ENCODE data around the gene SLX4IP.
"Not testable (repeated sequence)": the region's sequence is repeated elsewhere in the genome, so short reads cannot be mapped to it uniquely, and the experiment has no call there.

Gene SLX4IP

DNA sequence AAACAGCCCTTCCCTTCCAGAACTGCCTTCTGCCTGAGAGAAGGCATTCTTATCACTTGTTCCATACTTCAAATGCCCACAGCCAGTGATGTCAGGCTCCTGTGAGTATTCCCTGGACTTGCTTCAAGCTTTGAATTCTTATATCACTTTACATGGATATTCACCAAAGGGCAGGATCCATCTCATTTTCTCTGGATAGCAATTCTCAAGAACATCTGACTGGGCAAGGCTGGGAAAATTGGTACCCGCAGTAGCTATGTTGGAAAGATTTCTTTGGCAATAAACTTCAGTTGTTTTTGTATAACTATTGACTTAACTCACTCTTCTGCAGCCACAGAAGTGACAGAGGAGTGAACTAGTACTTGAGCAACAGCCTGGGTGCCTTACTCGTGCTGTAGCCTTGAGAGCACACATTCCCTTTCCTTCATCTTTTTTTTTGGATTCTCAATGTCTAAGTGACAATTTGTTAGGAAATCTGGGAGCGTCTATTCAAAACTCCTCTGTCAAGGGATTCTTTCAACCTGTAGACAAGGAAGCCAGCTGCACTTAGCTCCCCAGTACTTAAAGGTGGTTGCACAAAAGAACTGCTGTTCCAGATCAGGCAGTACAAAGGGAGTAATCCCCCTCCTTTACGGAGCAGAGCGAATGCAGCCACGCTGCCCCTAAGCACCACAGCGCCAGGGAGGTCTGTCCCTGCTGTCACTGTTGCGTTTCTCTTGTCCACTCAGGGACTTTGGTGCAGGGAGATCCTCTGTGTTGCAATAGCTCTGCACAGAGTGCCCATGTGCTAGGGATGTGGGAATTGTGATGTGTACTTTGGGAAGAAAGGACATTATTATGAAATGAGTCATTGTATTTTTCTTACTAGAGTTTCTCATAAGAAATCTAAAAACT lies 169.1 kb downstream of the SLX4IP start:
- peaks cover 28% of the 10 kb centered on the region for H3K36me3 Mint-ChIP-seq (ENCODE audit: low read depth)
- no peaks in the 10 kb centered on the region for H3K27me3 Mint-ChIP-seq
- H3K4me3 Mint-ChIP-seq = no peak overlapping the region
- peak overlapping the region; percentile 50 for H3K27ac Mint-ChIP-seq
- no peaks in the 10 kb centered on the region for H3K9me3 Mint-ChIP-seq
- H3K4me1 Mint-ChIP-seq (ENCODE audit: low read depth) = peaks cover 28% of the 10 kb centered on the region

DNA sequence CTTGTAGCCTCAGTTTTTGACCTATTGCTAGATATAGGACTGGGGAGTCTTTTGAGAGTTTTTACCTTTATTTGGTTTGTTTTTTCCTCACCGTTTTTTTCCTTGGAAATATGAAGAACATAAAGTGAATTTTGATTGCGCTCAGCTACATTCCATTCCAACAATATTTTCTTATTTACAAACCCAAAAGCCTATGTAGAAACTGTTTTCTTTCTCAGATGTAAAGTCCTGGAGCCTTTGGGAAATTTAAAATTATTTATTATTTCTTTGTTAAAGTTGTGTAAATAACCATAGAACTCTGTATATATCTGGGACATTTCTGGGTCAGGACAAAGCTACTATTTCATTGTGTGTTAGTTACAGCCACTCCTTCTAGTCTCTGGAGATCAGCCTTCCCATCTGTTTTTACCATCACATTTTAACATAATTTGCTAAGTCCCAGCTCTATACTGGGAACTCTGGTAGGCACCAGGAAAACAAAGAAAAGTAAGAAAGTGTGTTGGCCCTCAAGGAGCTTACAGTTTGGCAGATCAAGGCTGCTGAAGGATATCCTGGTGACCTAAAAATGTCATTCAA lies 169.8 kb downstream of the SLX4IP start:
- Mint-ChIP-seq H3K9me3 (no peaks in the 10 kb centered on the region), H3K4me1 (ENCODE audit: low read depth) (peaks cover 26% of the 10 kb centered on the region), H3K27ac (no peak overlapping the region), H3K4me3 (no peak overlapping the region), H3K36me3 (ENCODE audit: low read depth) (peaks cover 28% of the 10 kb centered on the region), H3K27me3 (no peaks in the 10 kb centered on the region)

DNA sequence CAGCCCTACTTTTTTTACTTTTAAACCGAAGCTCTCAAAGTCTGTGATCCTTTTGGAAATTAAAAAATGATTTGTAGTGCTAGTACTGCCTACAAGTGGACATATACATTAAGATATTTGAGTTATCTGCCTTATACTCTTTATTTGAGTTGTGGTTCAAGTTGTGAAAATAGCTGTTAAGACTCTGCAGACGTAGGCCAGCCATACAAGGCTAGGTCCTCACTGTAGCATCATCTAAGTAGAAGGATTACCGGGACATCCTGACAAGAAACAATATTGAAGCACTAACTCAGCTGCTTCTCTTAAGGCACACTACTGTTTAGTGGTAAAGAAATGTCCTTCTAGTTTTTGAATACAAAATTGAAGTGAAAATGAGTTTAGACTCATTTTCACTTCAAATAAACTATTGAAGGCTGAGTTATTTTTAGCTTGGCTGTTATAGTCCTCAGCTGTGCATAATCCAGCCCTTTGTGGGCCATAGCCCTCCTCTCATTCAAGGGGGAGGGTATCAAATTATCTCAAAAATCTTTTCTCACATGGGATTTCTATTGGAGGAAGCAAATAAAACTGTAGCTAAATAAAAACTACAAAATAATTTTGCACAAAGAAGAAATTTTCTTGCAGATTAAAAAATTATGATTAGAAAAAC lies 170.6 kb downstream of the SLX4IP start:
- no peak overlapping the region for H3K4me3 Mint-ChIP-seq
- H3K27ac Mint-ChIP-seq = no peak overlapping the region
- peaks cover 33% of the 10 kb centered on the region for H3K36me3 Mint-ChIP-seq (ENCODE audit: low read depth)
- H3K27me3 Mint-ChIP-seq = no peaks in the 10 kb centered on the region
- H3K9me3 Mint-ChIP-seq = no peaks in the 10 kb centered on the region
- H3K4me1 Mint-ChIP-seq (ENCODE audit: low read depth) = peaks cover 26% of the 10 kb centered on the region

DNA sequence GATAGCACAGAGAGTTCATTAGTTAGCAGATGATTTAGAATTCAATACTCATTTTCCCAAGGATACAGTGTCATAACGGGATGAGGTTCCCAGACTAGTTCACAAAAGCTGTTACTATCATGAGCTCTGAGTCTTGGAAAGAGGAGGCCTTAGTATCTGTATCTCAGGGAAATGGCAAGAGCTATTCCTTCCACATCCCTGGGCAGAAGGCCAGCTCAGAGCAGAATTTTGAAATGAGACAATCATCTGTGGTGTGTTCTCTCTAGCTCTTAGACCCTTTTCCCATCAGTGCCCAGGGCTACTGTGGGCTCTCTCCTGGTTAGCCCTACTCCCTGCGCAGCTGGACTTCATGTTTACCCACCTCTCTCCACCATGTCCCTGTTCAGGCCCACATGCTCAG lies 174.2 kb downstream of the SLX4IP start:
- no peaks in the 10 kb centered on the region for H3K27me3 Mint-ChIP-seq
- no peaks in the 10 kb centered on the region for H3K4me1 Mint-ChIP-seq (ENCODE audit: low read depth)
- no peak overlapping the region for H3K27ac Mint-ChIP-seq
- no peak overlapping the region for H3K4me3 Mint-ChIP-seq
- no peaks in the 10 kb centered on the region for H3K9me3 Mint-ChIP-seq
- H3K36me3 Mint-ChIP-seq (ENCODE audit: low read depth) = peaks cover 44% of the 10 kb centered on the region

DNA sequence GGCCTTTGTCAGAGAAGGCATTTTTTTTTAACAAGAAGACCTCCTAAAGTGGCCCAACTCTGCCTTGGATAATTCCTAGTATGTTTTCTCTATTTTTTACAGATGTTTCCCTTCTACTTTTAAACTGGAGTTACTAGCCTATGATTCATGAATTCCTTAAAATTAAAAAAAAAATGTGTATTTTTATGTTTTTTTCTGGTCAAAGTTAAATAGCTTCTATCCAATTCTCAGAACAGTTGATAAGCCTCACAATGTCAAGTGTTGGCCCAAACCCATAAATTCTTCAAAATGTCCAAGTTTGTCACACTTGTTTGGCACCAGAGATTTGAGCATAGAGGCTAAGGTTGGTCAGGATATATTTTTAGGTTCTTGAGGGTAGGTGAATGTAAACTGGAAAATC lies 174.7 kb downstream of the SLX4IP start:
- H3K9me3 Mint-ChIP-seq = no peaks in the 10 kb centered on the region
- H3K27me3 Mint-ChIP-seq = no peaks in the 10 kb centered on the region
- no peak overlapping the region for H3K27ac Mint-ChIP-seq
- H3K4me3 Mint-ChIP-seq = no peak overlapping the region
- H3K36me3 Mint-ChIP-seq (ENCODE audit: low read depth) = peaks cover 45% of the 10 kb centered on the region
- H3K4me1 Mint-ChIP-seq (ENCODE audit: low read depth) = no peaks in the 10 kb centered on the region

DNA sequence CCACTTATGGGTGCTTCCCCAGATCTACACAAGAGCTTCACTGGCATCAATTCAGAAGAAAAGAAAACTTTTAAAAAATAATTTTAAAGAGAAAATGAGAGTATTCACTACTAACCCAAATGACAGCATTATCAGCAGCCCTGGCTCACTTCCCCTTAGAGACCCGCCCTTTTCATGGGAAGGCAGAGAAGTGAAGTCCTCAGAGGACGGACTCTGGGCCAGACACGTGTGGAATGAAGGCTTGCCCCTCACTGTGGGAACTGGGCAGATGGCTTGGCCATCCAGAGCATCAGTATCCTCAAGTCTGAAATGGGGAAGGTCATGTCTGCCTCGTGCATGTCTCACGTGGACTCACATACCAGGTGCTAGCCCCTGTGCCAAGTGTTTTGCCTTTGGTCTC lies 175.1 kb downstream of the SLX4IP start:
- H3K9me3 Mint-ChIP-seq = no peaks in the 10 kb centered on the region
- no peak overlapping the region for H3K27ac Mint-ChIP-seq
- no peak overlapping the region for H3K4me3 Mint-ChIP-seq
- H3K4me1 Mint-ChIP-seq (ENCODE audit: low read depth) = no peaks in the 10 kb centered on the region
- H3K36me3 Mint-ChIP-seq (ENCODE audit: low read depth) = peaks cover 45% of the 10 kb centered on the region
- no peaks in the 10 kb centered on the region for H3K27me3 Mint-ChIP-seq

DNA sequence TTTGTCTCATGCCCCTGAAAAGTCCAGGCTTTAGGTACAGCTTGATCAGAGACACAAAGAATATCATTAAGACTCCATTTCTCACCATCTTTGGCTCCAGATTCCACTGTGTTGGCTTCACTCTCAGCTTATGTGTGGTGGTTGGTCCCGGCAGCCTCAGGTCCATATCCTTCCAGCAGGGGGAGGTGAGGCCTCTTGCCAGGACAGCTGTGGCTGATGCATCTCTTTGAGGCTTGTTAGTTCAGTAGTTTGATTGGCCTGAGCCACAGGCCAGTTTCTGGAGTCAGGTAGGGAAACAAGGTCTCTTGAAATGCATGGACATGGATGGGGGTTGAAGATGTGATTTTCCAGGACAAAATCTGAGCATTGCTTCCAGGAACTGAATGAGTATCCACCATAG lies 176.3 kb downstream of the SLX4IP start:
- Mint-ChIP-seq H3K9me3 (no peaks in the 10 kb centered on the region), H3K4me1 (ENCODE audit: low read depth) (no peaks in the 10 kb centered on the region), H3K27me3 (no peaks in the 10 kb centered on the region), H3K36me3 (ENCODE audit: low read depth) (peaks cover 46% of the 10 kb centered on the region), H3K27ac (no peak overlapping the region), H3K4me3 (no peak overlapping the region)

DNA sequence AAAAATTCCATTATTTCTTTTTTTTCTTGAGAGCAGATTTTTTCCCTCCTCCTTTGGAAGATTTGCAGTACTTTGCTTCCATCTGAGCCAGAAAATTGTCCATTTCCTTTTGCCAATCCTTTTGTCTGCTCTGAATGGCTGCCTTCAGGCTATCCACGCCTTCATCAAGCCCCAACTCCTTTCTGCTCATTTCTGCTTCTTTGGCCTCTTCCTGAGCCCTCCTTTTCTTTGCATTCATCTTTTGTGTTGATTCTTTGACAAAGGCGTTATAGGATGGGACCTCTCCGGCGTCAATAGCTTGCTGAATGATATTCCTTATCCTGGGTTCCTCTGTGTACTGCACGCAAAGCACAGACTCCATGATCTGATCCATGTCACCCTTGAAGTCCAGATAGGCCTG lies 178.3 kb downstream of the SLX4IP start:
- not testable (repeated sequence) for H3K27me3 Mint-ChIP-seq; H3K27ac Mint-ChIP-seq; H3K9me3 Mint-ChIP-seq; H3K4me1 Mint-ChIP-seq (ENCODE audit: low read depth); H3K4me3 Mint-ChIP-seq
- H3K36me3 Mint-ChIP-seq (ENCODE audit: low read depth) = peaks cover 55% of the 10 kb centered on the region

DNA sequence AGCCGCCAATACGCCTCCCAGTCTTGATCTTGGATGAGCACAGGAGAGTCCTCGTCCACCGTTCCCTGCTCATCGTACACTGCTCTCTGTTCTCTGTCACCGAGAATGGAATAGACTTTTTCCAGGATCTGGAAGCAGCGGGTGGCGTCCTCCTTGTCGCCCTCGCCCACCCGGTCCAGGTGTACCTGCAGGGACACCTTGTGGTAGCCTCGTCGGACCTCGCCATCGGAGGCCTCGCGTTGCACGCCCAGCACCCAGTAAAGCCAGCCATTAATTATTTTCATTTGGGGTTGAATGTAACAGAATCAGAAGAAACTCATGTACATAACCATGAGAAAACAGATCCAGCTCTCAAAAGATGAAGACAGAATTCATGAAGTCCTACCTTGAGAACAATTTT lies 178.8 kb downstream of the SLX4IP start:
- Mint-ChIP-seq H3K4me3 (no peak overlapping the region), H3K4me1 (ENCODE audit: low read depth) (no peaks in the 10 kb centered on the region), H3K9me3 (no peaks in the 10 kb centered on the region), H3K27ac (no peak overlapping the region), H3K27me3 (no peaks in the 10 kb centered on the region), H3K36me3 (ENCODE audit: low read depth) (peaks cover 55% of the 10 kb centered on the region)

DNA sequence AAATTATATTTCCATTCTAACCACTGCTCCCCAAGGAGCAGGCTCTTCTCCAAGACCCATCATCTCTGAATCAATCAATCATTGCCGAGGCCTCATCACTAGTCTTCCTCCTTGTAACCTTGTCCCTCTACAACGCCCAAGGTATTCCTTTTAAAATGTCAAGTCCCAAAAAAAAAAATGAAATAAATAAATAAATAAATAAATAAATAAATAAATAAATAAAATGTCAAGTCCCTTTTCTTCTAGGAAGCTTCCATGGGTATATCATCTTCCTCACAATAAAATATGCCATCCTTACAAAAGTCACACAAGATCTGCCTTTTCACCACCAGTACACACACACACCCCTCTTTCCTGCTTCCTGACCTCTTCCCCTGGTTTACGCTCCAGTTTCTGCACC lies 181.1 kb downstream of the SLX4IP start:
- Mint-ChIP-seq H3K27me3 (no peaks in the 10 kb centered on the region), H3K9me3 (no peaks in the 10 kb centered on the region), H3K4me3 (no peak overlapping the region), H3K4me1 (ENCODE audit: low read depth) (no peaks in the 10 kb centered on the region), H3K36me3 (ENCODE audit: low read depth) (peaks cover 61% of the 10 kb centered on the region), H3K27ac (no peak overlapping the region)

DNA sequence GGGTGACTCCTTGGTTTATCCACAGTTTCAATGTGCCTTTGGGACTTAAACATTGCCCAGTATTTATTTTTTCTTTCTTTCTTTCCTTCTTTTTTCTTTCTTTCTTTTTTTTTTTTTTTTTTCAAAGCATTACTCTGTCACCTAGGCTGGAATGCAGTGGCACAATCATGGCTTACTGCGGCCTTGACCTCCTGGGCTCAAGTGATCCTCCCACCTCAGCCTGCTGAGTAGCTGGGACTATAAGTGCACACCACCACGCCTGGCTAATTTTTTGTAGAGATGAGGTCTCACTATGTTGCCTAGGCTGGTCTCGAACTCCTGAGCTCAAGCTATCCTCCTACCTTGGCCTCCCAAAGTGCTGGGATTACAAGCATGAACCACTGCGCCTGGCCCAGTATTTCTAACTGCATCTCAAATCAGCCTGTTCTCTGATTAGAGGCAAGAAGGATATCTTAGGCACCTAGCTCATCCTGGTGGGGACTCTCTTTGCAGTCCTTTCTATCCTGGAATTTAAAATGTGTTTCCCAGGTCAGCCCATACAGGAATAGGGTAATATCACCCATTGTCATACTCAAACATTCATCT lies 182.5 kb downstream of the SLX4IP start:
- peaks cover 58% of the 10 kb centered on the region for H3K36me3 Mint-ChIP-seq (ENCODE audit: low read depth)
- H3K9me3 Mint-ChIP-seq; H3K27ac Mint-ChIP-seq; H3K27me3 Mint-ChIP-seq; H3K4me1 Mint-ChIP-seq (ENCODE audit: low read depth); H3K4me3 Mint-ChIP-seq: not testable (repeated sequence)

DNA sequence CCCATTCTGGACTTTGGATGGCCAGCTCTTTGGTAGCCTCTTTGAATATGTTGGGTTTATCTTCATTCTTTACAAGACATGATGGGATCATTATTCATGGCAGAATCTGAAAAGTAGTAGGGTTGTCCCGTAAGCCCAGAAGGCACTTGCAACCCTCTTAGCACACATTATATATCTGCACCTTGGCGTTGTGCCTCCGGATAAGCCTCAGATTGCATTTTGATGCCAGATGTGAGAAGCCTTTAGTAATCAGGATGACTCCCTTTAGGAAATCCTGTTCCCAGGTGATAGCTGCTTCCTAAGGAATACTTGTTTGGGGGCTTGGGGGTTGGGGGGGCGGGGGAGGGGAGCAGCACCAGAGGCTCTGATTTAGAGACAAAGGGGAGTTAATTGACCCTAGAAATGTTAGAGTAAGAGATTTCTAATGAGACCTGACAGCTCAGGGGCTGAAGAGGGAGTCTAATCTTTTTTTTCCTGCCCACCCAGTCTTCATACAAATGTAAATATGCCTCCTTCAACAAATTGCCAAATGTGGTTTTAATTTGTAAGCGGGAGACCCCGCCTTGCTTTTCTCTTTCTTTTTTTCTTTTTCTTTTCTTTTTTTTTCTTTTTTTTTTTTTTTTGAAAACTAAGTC lies 183.6 kb downstream of the SLX4IP start:
- Mint-ChIP-seq H3K4me3 (no peak overlapping the region), H3K36me3 (ENCODE audit: low read depth) (peaks cover 53% of the 10 kb centered on the region), H3K27me3 (no peaks in the 10 kb centered on the region), H3K27ac (no peak overlapping the region), H3K4me1 (ENCODE audit: low read depth) (no peaks in the 10 kb centered on the region), H3K9me3 (no peaks in the 10 kb centered on the region)

DNA sequence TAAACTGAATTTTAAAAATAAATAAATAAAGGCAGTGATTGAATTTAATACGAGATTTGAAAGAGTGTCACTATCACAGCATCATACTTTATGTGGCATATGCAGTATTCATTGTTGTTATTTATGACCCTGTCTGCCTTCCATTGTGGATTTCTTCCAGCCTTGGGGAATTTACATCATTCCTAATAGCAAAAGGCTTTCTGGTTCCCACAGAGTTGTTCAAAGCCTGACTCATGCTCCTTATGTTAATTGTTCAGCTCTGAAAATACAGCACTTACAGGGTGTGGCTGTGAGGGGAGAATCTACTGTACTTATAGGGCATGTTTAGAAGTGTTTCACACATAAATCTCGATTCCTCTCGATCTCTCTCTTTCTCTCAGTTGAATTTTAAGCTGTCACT lies 184.3 kb downstream of the SLX4IP start:
- Mint-ChIP-seq H3K27ac (no peak overlapping the region), H3K4me3 (no peak overlapping the region), H3K27me3 (no peaks in the 10 kb centered on the region), H3K9me3 (no peaks in the 10 kb centered on the region), H3K4me1 (ENCODE audit: low read depth) (no peaks in the 10 kb centered on the region), H3K36me3 (ENCODE audit: low read depth) (peaks cover 50% of the 10 kb centered on the region)

DNA sequence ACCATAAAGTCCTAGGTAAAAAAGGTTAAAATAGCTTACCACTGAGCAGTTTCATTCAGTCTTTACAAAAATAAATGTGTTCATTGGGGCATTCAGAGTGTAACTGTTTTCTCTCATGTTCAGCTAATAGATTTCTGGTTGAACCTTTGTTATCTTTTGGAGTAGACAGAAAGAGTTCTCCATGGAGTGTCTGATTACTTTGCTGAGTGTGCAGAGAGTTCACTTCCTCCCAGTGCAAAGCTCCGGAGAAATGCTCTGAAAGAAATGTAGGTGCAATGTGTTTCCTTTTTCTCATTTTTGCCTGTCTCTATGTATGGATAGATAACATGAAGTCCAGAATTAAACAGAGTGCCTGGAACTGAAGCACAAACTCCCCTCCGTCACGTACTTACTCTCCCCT lies 186.0 kb downstream of the SLX4IP start:
- H3K27me3 Mint-ChIP-seq = no peaks in the 10 kb centered on the region
- no peak overlapping the region for H3K27ac Mint-ChIP-seq
- H3K9me3 Mint-ChIP-seq = no peaks in the 10 kb centered on the region
- H3K36me3 Mint-ChIP-seq (ENCODE audit: low read depth) = peaks cover 49% of the 10 kb centered on the region
- H3K4me3 Mint-ChIP-seq = no peak overlapping the region
- no peaks in the 10 kb centered on the region for H3K4me1 Mint-ChIP-seq (ENCODE audit: low read depth)
